ENCODE data around the gene ZNF566.

Gene ZNF566

GRCh38 chr19:36436531-36436930, 52.8 kb downstream of the ZNF566 start:
- no peaks in the 10 kb centered on the region for H3K36me3 ChIP-seq
- no peak overlapping the region for H3K4me3 ChIP-seq (ENCODE audit: low read depth in 1 of 2, low read length in 1 of 2)
- no peak overlapping the region for H3K27ac ChIP-seq
- no peaks in the 10 kb centered on the region for H3K27me3 ChIP-seq
- peaks cover 7% of the 10 kb centered on the region for H3K9me3 ChIP-seq
- H3K4me1 ChIP-seq (ENCODE audit: control insufficient read depth in 1 of 2, insufficient read depth in 1 of 2, low read depth in 1 of 2, low read length in 1 of 2) = no peaks in the 10 kb centered on the region
- no peak for TF ChIP-seq CTCF (IDR thresholded peaks at IDR 0.05)

GRCh38 chr19:36423925-36424324, 65.4 kb downstream of the ZNF566 start:
- Histone ChIP-seq H3K36me3 (no peaks in the 10 kb centered on the region), H3K4me3 (ENCODE audit: low read depth in 1 of 2, low read length in 1 of 2) (no peak overlapping the region), H3K27ac (no peak overlapping the region), H3K27me3 (peaks cover 46% of the 10 kb centered on the region), H3K4me1 (ENCODE audit: control insufficient read depth in 1 of 2, insufficient read depth in 1 of 2, low read depth in 1 of 2, low read length in 1 of 2) (peaks cover 3 to 4% of the 10 kb centered on the region in 2 experiments), H3K9me3 (peaks cover 19% of the 10 kb centered on the region)
- no peak for TF ChIP-seq CTCF (IDR thresholded peaks at IDR 0.05)

GRCh38 chr19:36421749-36422481, 67.4 kb downstream of the ZNF566 start:
- Histone ChIP-seq H3K9me3 (peaks cover 12% of the 10 kb centered on the region), H3K4me1 (ENCODE audit: control insufficient read depth in 1 of 2, insufficient read depth in 1 of 2, low read depth in 1 of 2, low read length in 1 of 2) (peaks cover 12 to 15% of the 10 kb centered on the region in 2 experiments)
- TF ChIP-seq CTCF (IDR thresholded peaks at IDR 0.05) = no peak

GRCh38 chr19:36420961-36421748, 68.2 kb downstream of the ZNF566 start:
- Histone ChIP-seq H3K4me3 (ENCODE audit: low read depth in 1 of 2, low read length in 1 of 2) (peak overlapping the region in 1 of 2 experiments; percentile 34), H3K9me3 (peaks cover 12% of the 10 kb centered on the region), H3K36me3 (no peaks in the 10 kb centered on the region), H3K27me3 (peaks cover 53% of the 10 kb centered on the region), H3K4me1 (ENCODE audit: control insufficient read depth in 1 of 2, insufficient read depth in 1 of 2, low read depth in 1 of 2, low read length in 1 of 2) (peaks cover 12 to 15% of the 10 kb centered on the region in 2 experiments), H3K27ac (no peak overlapping the region)
- TF ChIP-seq CTCF (IDR thresholded peaks at IDR 0.05) = no peak

More at GRCh38 chr19:36421749-36422481, 67.4 kb downstream of the ZNF566 start:
- H3K27ac ChIP-seq = no peak overlapping the region
- no peaks in the 10 kb centered on the region for H3K36me3 ChIP-seq
- peak overlapping the region in 1 of 2 experiments; percentile 34 for H3K4me3 ChIP-seq (ENCODE audit: low read depth in 1 of 2, low read length in 1 of 2)
- H3K27me3 ChIP-seq = peaks cover 53% of the 10 kb centered on the region

GRCh38 chr19:36418287-36419001, 70.9 kb downstream of the ZNF566 start, which contains the start of gene ZFP82:
Gene ZFP82, minus strand, starts transcription at chr19:36418644. Its CDS starts 8,855 bp downstream, at chr19:36409789.
- Histone ChIP-seq H3K4me3 (ENCODE audit: low read depth in 1 of 2, low read length in 1 of 2) (peak within 1 kb of the TSS; percentile 69 to 72), H3K9me3 (peaks cover 12% of the 10 kb centered on the region), H3K27ac (no peak within 1 kb of the TSS), H3K4me1 (ENCODE audit: control insufficient read depth in 1 of 2, insufficient read depth in 1 of 2, low read depth in 1 of 2, low read length in 1 of 2) (peaks cover 12 to 15% of the 10 kb centered on the region in 2 experiments), H3K36me3 (no peaks in the 10 kb centered on the region), H3K27me3 (peaks cover 52% of the 10 kb centered on the region)
- no peak for TF ChIP-seq CTCF (IDR thresholded peaks at IDR 0.05)

All from neutrophil (primary cell).